Forelimb muscle (tissue), 1 donor: ENCODE results near the gene HAGHL. TPM values are rescaled to one million over a fixed set of nuclear protein-coding genes. Genes with fewer than 3 reads are reported as not detected.
"Not testable (repeated sequence)": the region's sequence is repeated elsewhere in the genome, so short reads cannot be mapped to it uniquely, and the experiment has no call there.

ENCODE experiments used
- DNase-seq: peaks from one replicate; pipeline ENCODE4 v3.0.0-alpha.2; 2013; ENCODE audit warnings: low read depth
- polyA plus RNA-seq: library from polyadenylated mRNA; unstranded; fragments of 120-200 nt; gene quantifications from one replicate; pipeline ENCODE4 v1.2.1, GENCODE V29; 2013; ENCODE audit not compliant: insufficient read length

The HAGHL gene
- polyA plus RNA-seq, 1 donor: 3.2 TPM

- no peak for DNase-seq
Measured at GRCh38 chr16:734981-735881, 8.3 kb downstream of the HAGHL start.

GRCh38 chr16:735982-736453 is 9.1 kb downstream of the HAGHL start:
- DNase-seq: no peak

GRCh38 chr16:736936-737481 is 10.1 kb downstream of the HAGHL start:
- no peak for DNase-seq

- DNase-seq: no peak
Measured at GRCh38 chr16:739560-740458, 12.9 kb downstream of the HAGHL start.

GRCh38 chr16:740459-740763 is 13.5 kb downstream of the HAGHL start:
- DNase-seq: no peak

GRCh38 chr16:740764-741505 is 14.0 kb downstream of the HAGHL start, which contains the start of gene CIAO3:
TSS of gene CIAO3 (minus strand) at chr16:740997. CDS start at chr16:740985, 12 bp downstream.
- peak; percentile 43 for DNase-seq

- DNase-seq: no peak
Measured at GRCh38 chr16:741986-742629, 15.2 kb downstream of the HAGHL start.

GRCh38 chr16:742894-743293 is 16.0 kb downstream of the HAGHL start:
- not testable (repeated sequence) for DNase-seq

GRCh38 chr16:743794-744500 is 17.0 kb downstream of the HAGHL start:
- DNase-seq: no peak

- no peak for DNase-seq
Measured at GRCh38 chr16:745739-746138, 18.8 kb downstream of the HAGHL start.

GRCh38 chr16:746637-747036 is 19.7 kb downstream of the HAGHL start:
- no peak for DNase-seq

GRCh38 chr16:747978-748746 is 21.3 kb downstream of the HAGHL start:
- DNase-seq: no peak

- no peak for DNase-seq
Measured at GRCh38 chr16:749010-749409, 22.1 kb downstream of the HAGHL start.

- no peak for DNase-seq
Measured at GRCh38 chr16:750485-750884, 23.6 kb downstream of the HAGHL start.

- no peak for DNase-seq
Measured at GRCh38 chr16:751152-752006, 24.5 kb downstream of the HAGHL start.

- DNase-seq: no peak
Measured at GRCh38 chr16:752007-752312, 25.1 kb downstream of the HAGHL start.

GRCh38 chr16:754121-754607 is 27.3 kb downstream of the HAGHL start:
- not testable (repeated sequence) for DNase-seq

- peak; percentile 2 for DNase-seq
Measured at GRCh38 chr16:754656-755055, 27.8 kb downstream of the HAGHL start.

GRCh38 chr16:756428-756827 is 29.5 kb downstream of the HAGHL start:
- DNase-seq: no peak
